ENCODE data around the gene PRPH. TPM values are rescaled to one million over a fixed set of nuclear protein-coding genes. Genes with fewer than 3 reads are reported as not detected.

Gene PRPH
- total and polyA plus RNA-seq, 11 donors: 0.11 to 0.70 (median 0.40) TPM; not detected in 5

- Histone ChIP-seq H3K36me3 (no peaks in the 10 kb centered on the region), H3K9me3 (no peaks in the 10 kb centered on the region), H3K27me3 (no peaks in the 10 kb centered on the region), H3K27ac (no peak overlapping the region), H3K4me3 (peak overlapping the region in 11 of 12 donors; percentile 28 to 77 (median 68)), H3K4me1 (peaks cover 0 to 16% (median 9%) of the 10 kb centered on the region in 12 donors)
- WGBS, 4 donors: 9 to 12% (median 11%) methylated on average over 15 to 19 of the region's 19 CpGs
- no peak for DNase-seq
- intact Hi-C loops (cut with DNase I): no loop called here
- ATAC-seq: no peak
- TF ChIP-seq POLR2A (IDR thresholded peaks at IDR 0.05) (no peak), CTCF (IDR thresholded peaks at IDR 0.05) (no peak)
Observed at GRCh38 chr12:49323524-49324097, 28.7 kb downstream of the PRPH start.

- H3K9me3 ChIP-seq: no peaks in the 10 kb centered on the region
- ATAC-seq (no peak), DNase-seq (no peak)
- peaks cover 0 to 16% (median 9%) of the 10 kb centered on the region in 12 donors for H3K4me1 ChIP-seq
- TF ChIP-seq CTCF (IDR thresholded peaks at IDR 0.05): no peak
- no peak for TF ChIP-seq POLR2A (IDR thresholded peaks at IDR 0.05)
- H3K36me3 ChIP-seq: no peaks in the 10 kb centered on the region
- H3K4me3 ChIP-seq: no peak overlapping the region
- no peaks in the 10 kb centered on the region for H3K27me3 ChIP-seq
- 89 to 92% (median 91%) methylated on average over 5 to 6 of the region's 6 CpGs for WGBS, 4 donors
- no peak overlapping the region for H3K27ac ChIP-seq
- intact Hi-C loops (cut with DNase I): no loop called here
Observed at GRCh38 chr12:49325606-49326005, 30.7 kb downstream of the PRPH start.

GRCh38 chr12:49327368-49327767 is 32.4 kb downstream of the PRPH start:
- H3K4me1 ChIP-seq: peaks cover 0 to 18% (median 8%) of the 10 kb centered on the region in 12 donors
- no peak overlapping the region for H3K27ac ChIP-seq
- H3K27me3 ChIP-seq: peaks cover 0 to 4% (median 0%) of the 10 kb centered on the region in 9 donors
- H3K36me3 ChIP-seq: no peaks in the 10 kb centered on the region
- no peak for DNase-seq
- intact Hi-C loops (cut with DNase I): no loop called here
- H3K9me3 ChIP-seq: no peaks in the 10 kb centered on the region
- H3K4me3 ChIP-seq: no peak overlapping the region
- ATAC-seq: no peak
- TF ChIP-seq CTCF (IDR thresholded peaks at IDR 0.05) (no peak), POLR2A (IDR thresholded peaks at IDR 0.05) (no peak)

GRCh38 chr12:49327887-49328286 is 32.9 kb downstream of the PRPH start:
- Histone ChIP-seq H3K27ac (no peak overlapping the region), H3K36me3 (no peaks in the 10 kb centered on the region), H3K9me3 (no peaks in the 10 kb centered on the region), H3K27me3 (peaks cover 0 to 9% (median 4%) of the 10 kb centered on the region in 9 donors), H3K4me3 (no peak overlapping the region), H3K4me1 (peaks cover 0 to 18% (median 7%) of the 10 kb centered on the region in 12 donors)
- intact Hi-C loops (cut with DNase I): no loop called here
- TF ChIP-seq CTCF (IDR thresholded peaks at IDR 0.05) (no peak), POLR2A (IDR thresholded peaks at IDR 0.05) (no peak)
- DNase-seq: no peak
- ATAC-seq: no peak
- 92 to 98% (median 94%) methylated on average over 2 of the region's 2 CpGs for WGBS, 4 donors

Data from heart left ventricle (tissue), 16 donors.